Dedifferentiated amniotic fluid mesenchymal stem cell (primary cell): Measurements from ENCODE around the gene PTPRT.

Source experiments
- DNase-seq: peaks from one replicate; pipeline ENCODE4 v3.0.0-alpha.2; 2016; ENCODE audit errors: extremely low spot score

Gene PTPRT

GRCh38 chr20:42613076-42613475, 576.6 kb downstream of the PTPRT start:
- DNase-seq, result no peak

GRCh38 chr20:42611889-42612837, 577.5 kb downstream of the PTPRT start:
- no peak for DNase-seq

- no peak for DNase-seq
Observed at GRCh38 chr20:42611423-42611822, 578.3 kb downstream of the PTPRT start.

- no peak for DNase-seq
Observed at GRCh38 chr20:42610070-42610469, 579.6 kb downstream of the PTPRT start.

- DNase-seq, result no peak
Observed at GRCh38 chr20:42609618-42610017, 580.1 kb downstream of the PTPRT start.

- DNase-seq, result no peak
Observed at GRCh38 chr20:42604998-42605956, 584.4 kb downstream of the PTPRT start.

GRCh38 chr20:42603655-42604054, 586.1 kb downstream of the PTPRT start:
- no peak for DNase-seq

GRCh38 chr20:42598581-42598980, 591.1 kb downstream of the PTPRT start:
- DNase-seq, result no peak

- no peak for DNase-seq
Observed at GRCh38 chr20:42595625-42596024, 594.1 kb downstream of the PTPRT start.

- no peak for DNase-seq
Observed at GRCh38 chr20:42594659-42595058, 595.0 kb downstream of the PTPRT start.

- DNase-seq, result no peak
Observed at GRCh38 chr20:42594011-42594410, 595.7 kb downstream of the PTPRT start.

GRCh38 chr20:42589976-42590639, 599.6 kb downstream of the PTPRT start:
- DNase-seq, result no peak

GRCh38 chr20:42588847-42589246, 600.9 kb downstream of the PTPRT start:
- no peak for DNase-seq

- DNase-seq, result no peak
Observed at GRCh38 chr20:42587427-42587826, 602.3 kb downstream of the PTPRT start.

- DNase-seq, result no peak
Observed at GRCh38 chr20:42581311-42581710, 608.4 kb downstream of the PTPRT start.

GRCh38 chr20:42576167-42576566, 613.5 kb downstream of the PTPRT start:
- DNase-seq, result no peak

GRCh38 chr20:42572320-42573016, 617.2 kb downstream of the PTPRT start:
- no peak for DNase-seq

GRCh38 chr20:42567409-42567808, 622.3 kb downstream of the PTPRT start:
- no peak for DNase-seq

- DNase-seq, result no peak
Observed at GRCh38 chr20:42565235-42565995, 624.3 kb downstream of the PTPRT start.

GRCh38 chr20:42559665-42560064, 630.0 kb downstream of the PTPRT start:
- no peak for DNase-seq

GRCh38 chr20:42556575-42556974, 633.1 kb downstream of the PTPRT start:
- no peak for DNase-seq
